Smooth muscle cell (in vitro differentiated cells): ENCODE measurements around the gene MTOR. TPM values are rescaled to one million over a fixed set of nuclear protein-coding genes. Genes with fewer than 3 reads are reported as not detected.

Source experiments
- DNase-seq: peaks from one replicate; lab custom pipeline; 2025; ENCODE audit not compliant: unreplicated experiment; lab: John Stamatoyannopoulos, UW
- H2AFZ ChIP-seq: fragments of 200-600 bp; sonication (generic); 2 replicates; pipeline ENCODE4 v1.6.0; 2016; ENCODE audit warnings: antibody characterized with exemption, low read depth, mild to moderate bottlenecking
- H3F3A ChIP-seq: fragments of 200-600 bp; sonication (generic); 2 replicates; pipeline ENCODE4 v1.6.0; 2017; ENCODE audit warnings: antibody characterized with exemption, low read depth
- H3K27ac ChIP-seq: fragments of 200-600 bp; sonication (generic); 2 replicates; pipeline ENCODE4 v1.5.1; 2016; ENCODE audit warnings: low read depth, mild to moderate bottlenecking
- H3K27me3 ChIP-seq: fragments of 200-600 bp; sonication (generic); 2 replicates; pipeline ENCODE4 v1.6.1; 2016; ENCODE audit warnings: low read depth, mild to moderate bottlenecking
- H3K36me3 ChIP-seq: fragments of 200-600 bp; sonication (generic); 2 replicates; pipeline ENCODE4 v1.5.1; 2016; ENCODE audit warnings: low read depth
- H3K4me1 ChIP-seq: fragments of 200-600 bp; sonication (generic); 2 replicates; pipeline ENCODE4 v1.5.1; 2016; ENCODE audit warnings: low read depth
- H3K4me2 ChIP-seq: fragments of 200-600 bp; sonication (generic); 2 replicates; pipeline ENCODE4 v1.6.0; 2016; ENCODE audit warnings: mild to moderate bottlenecking
- H3K4me3 ChIP-seq: fragments of 200-600 bp; sonication (generic); 2 replicates; pipeline ENCODE4 v1.5.1; 2016; ENCODE audit warnings: mild to moderate bottlenecking
- H3K79me2 ChIP-seq: fragments of 200-600 bp; sonication (generic); 2 replicates; pipeline ENCODE4 v1.6.0; 2016; ENCODE audit warnings: low read depth, mild to moderate bottlenecking
- H3K9ac ChIP-seq: fragments of 200-600 bp; sonication (generic); 2 replicates; pipeline ENCODE4 v1.6.0; 2016; ENCODE audit warnings: low read depth
- H3K9me3 ChIP-seq: fragments of 200-600 bp; sonication (generic); replicated peaks from 2 replicates; pipeline ENCODE4 v1.5.1; 2016; ENCODE audit warnings: low read depth
- H4K20me1 ChIP-seq: fragments of 200-600 bp; sonication (generic); 2 replicates; pipeline ENCODE4 v1.6.0; 2016; ENCODE audit warnings: low read depth
- WGBS: methylation state at CpG from one replicate; pipeline ENCODE4 v1.1.7; 2016; ENCODE audit warnings: low lambda C conversion rate; 5-methylcytosine and 5-hydroxymethylcytosine counted together
- polyA plus RNA-seq: library from polyadenylated mRNA; unstranded; fragments of >200 nt; fragmentation: Nextera tagmentation; extraction: Ambion mirVana; gene quantifications from 2 replicates; pipeline ENCODE4 v1.2.1, GENCODE V29; 2016
- total RNA-seq: library from RNA; depleted of rRNA; stranded (reverse); fragments of >200 nt; gene quantifications from 2 replicates; pipeline ENCODE4 v1.2.3, GENCODE V29; 2014
- TF ChIP-seq, protein P1 (sequence below): fragments of 200-600 bp; sonication (generic); IDR thresholded peaks from 2 replicates; pipeline ENCODE4 v1.5.1; 2017; ENCODE audit warnings: borderline replicate concordance, mild to moderate bottlenecking, antibody characterized with exemption; ENCODE audit not compliant: insufficient read depth, poor library complexity, severe bottlenecking

Gene MTOR
- 26.8 and 26.9 TPM in 2 replicates for total RNA-seq
- 11.2 and 13.4 TPM in 2 replicates for polyA plus RNA-seq

- WGBS: 1% methylated on average over 55 of the region's 60 CpGs
- peak; percentile 80 for DNase-seq
- H3K4me2 ChIP-seq: peak within 1 kb of the TSS; percentile 100
- no peaks in the 10 kb centered on the region for H3F3A ChIP-seq
- H2AFZ ChIP-seq: peak within 1 kb of the TSS; percentile 94
- H3K9ac ChIP-seq: peak within 1 kb of the TSS; percentile 96
- H3K36me3 ChIP-seq: peaks cover 16% of the 10 kb centered on the region
- H4K20me1 ChIP-seq: no peaks in the 10 kb centered on the region
- no peaks in the 10 kb centered on the region for H3K9me3 ChIP-seq
- H3K79me2 ChIP-seq: peaks cover 17% of the 10 kb centered on the region
- TF ChIP-seq, protein P1, sequence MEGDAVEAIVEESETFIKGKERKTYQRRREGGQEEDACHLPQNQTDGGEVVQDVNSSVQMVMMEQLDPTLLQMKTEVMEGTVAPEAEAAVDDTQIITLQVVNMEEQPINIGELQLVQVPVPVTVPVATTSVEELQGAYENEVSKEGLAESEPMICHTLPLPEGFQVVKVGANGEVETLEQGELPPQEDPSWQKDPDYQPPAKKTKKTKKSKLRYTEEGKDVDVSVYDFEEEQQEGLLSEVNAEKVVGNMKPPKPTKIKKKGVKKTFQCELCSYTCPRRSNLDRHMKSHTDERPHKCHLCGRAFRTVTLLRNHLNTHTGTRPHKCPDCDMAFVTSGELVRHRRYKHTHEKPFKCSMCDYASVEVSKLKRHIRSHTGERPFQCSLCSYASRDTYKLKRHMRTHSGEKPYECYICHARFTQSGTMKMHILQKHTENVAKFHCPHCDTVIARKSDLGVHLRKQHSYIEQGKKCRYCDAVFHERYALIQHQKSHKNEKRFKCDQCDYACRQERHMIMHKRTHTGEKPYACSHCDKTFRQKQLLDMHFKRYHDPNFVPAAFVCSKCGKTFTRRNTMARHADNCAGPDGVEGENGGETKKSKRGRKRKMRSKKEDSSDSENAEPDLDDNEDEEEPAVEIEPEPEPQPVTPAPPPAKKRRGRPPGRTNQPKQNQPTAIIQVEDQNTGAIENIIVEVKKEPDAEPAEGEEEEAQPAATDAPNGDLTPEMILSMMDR: no peak
- no peaks in the 10 kb centered on the region for H3K27me3 ChIP-seq
- H3K27ac ChIP-seq: no peak within 1 kb of the TSS
- peaks cover 5% of the 10 kb centered on the region for H3K4me1 ChIP-seq
- peak within 1 kb of the TSS; percentile 93 for H3K4me3 ChIP-seq
Measured at GRCh38 chr1:11262171-11263049, at the start of gene MTOR. Gene MTOR (minus strand): TSS chr1:11262551. CDS start chr1:11259409, 3,142 bp downstream.

DNA sequence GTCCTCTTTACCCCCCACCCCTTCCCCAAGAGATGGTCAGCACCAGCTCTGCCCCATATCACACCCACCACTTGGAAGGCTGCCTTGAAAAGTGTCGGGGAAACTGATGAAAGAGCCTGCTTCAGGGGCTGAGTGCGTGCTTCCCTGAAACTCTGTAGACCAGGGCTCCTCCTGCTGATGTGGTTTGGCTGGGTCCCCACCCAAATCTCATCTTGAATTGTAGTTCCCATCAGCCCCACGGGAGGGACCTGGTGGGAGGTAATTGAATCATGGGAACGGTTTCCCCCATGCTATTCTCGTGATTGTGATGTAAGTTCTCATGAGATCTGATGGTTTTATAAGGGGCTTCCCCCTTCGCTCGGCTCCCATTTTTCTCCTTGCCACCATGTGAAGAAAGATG is 47.0 kb upstream of the MTOR start:
- Histone ChIP-seq H3K27me3 (no peaks in the 10 kb centered on the region), H3K4me3 (no peak overlapping the region), H3K9ac (no peak overlapping the region), H3K27ac (no peak overlapping the region), H2AFZ (no peak overlapping the region), H3F3A (no peaks in the 10 kb centered on the region), H3K4me2 (no peak overlapping the region), H3K36me3 (no peaks in the 10 kb centered on the region), H3K4me1 (peaks cover 10% of the 10 kb centered on the region), H3K79me2 (no peaks in the 10 kb centered on the region), H3K9me3 (no peaks in the 10 kb centered on the region), H4K20me1 (no peaks in the 10 kb centered on the region)
- DNase-seq: no peak
- WGBS: 96% methylated on average over 7 of the region's 7 CpGs
- TF ChIP-seq, protein P1: no peak

DNA sequence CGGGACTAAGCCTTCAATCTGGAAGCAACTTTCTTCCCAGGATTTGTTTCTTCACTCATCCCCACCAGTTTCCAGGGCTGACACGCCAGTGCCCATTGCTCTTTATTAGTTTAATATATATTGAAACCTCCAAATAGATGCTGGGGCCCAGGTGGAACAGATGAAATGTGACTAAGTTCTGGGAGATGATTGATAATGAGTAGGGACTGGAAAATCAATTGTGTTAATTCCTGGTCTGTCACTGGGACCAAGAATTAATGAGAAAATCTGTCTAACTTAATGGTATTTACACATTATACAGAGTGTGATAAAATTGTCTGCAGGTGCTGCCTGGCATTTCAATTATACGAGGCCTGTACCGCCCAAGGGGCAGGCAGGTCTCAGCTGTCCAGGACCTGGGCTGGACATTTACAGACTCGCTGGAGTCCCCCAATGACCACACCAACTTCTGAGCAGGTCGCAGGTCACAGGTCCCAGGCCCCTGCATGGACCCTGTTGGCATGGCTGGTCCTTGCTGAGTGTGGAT is 46.4 kb upstream of the MTOR start:
- H3K9me3 ChIP-seq: no peaks in the 10 kb centered on the region
- DNase-seq: no peak
- H3K27ac ChIP-seq: no peak overlapping the region
- H3K79me2 ChIP-seq: no peaks in the 10 kb centered on the region
- no peaks in the 10 kb centered on the region for H3F3A ChIP-seq
- H3K27me3 ChIP-seq: no peaks in the 10 kb centered on the region
- H4K20me1 ChIP-seq: no peaks in the 10 kb centered on the region
- H3K4me2 ChIP-seq: no peak overlapping the region
- WGBS: 88% methylated on average over 6 of the region's 6 CpGs
- H2AFZ ChIP-seq: no peak overlapping the region
- H3K9ac ChIP-seq: no peak overlapping the region
- peaks cover 10% of the 10 kb centered on the region for H3K4me1 ChIP-seq
- H3K4me3 ChIP-seq: no peak overlapping the region
- TF ChIP-seq, protein P1: no peak
- H3K36me3 ChIP-seq: no peaks in the 10 kb centered on the region
